B cell (primary cell): Measurements from ENCODE around the gene CSNK2B. TPM values are rescaled to one million over a fixed set of nuclear protein-coding genes. Genes with fewer than 3 reads are reported as not detected.

Source experiments
- ATAC-seq: fragments of 200-7000 bp; cut with Tn5 transposase; one replicate; pipeline ENCODE4 v1.10.0; 2021; ENCODE audit warnings: low read depth, mild to moderate bottlenecking, moderate number of reproducible peaks, moderate library complexity
- CTCF ChIA-PET: fragments of 350-600 bp; sonication (Branson Sonifier 250); formaldehyde crosslinking; loops from one replicate; lab custom pipeline; 2021; ENCODE audit warnings: antibody characterized with exemption, inconsistent platforms; lab: Charles Lee
- POLR2A ChIA-PET: fragments of 350-600 bp; sonication (Branson Sonifier 250); formaldehyde crosslinking; loops from one replicate; lab custom pipeline; 2021; ENCODE audit warnings: antibody characterized with exemption; lab: Charles Lee
- DNase-seq: peaks from one replicate; pipeline ENCODE4 v3.0.0; 2013
- H2AFZ ChIP-seq: 2 replicates; pipeline ENCODE4 v1.6.1; 2012; ENCODE audit warnings: mild to moderate bottlenecking, low read depth, low read length; ENCODE audit not compliant: insufficient read depth, poor library complexity, severe bottlenecking
- H3K27ac ChIP-seq, 2 donors: 1 replicate in 1 of 2; 2 replicates in 1 of 2; pipeline ENCODE4 v1.5.1; 2012 to 2013; ENCODE audit warnings: low read length in 2 of 2, mild to moderate bottlenecking in 2 of 2, moderate library complexity in 1 of 2
- H3K27me3 ChIP-seq, 4 experiments: fragments of 200-600 bp in 1 of 4; sonication (generic) in 1 of 4; replicated peaks in 1 of 4; 1 replicate in 2 of 4; 2 replicates in 2 of 4; pipeline versions ENCODE4 v1.6.1 to v1.7.0; 2013 to 2016; ENCODE audit warnings: low read length in 3 of 4, mild to moderate bottlenecking in 2 of 4, mixed read lengths in 1 of 4, moderate library complexity in 1 of 4; ENCODE audit not compliant: insufficient read depth in 4 of 4, control insufficient read depth in 3 of 4; ENCODE audit errors: control extremely low read depth in 1 of 4
- H3K36me3 ChIP-seq, 2 experiments: replicated peaks in 1 of 2; 1 replicate in 1 of 2; 2 replicates in 1 of 2; pipeline versions ENCODE4 v1.6.1 to v1.7.1; 2013; ENCODE audit warnings: low read length in 1 of 2; ENCODE audit not compliant: insufficient read depth in 2 of 2, control insufficient read depth in 1 of 2; ENCODE audit errors: control extremely low read depth in 1 of 2, extremely low read depth in 1 of 2
- H3K4me1 ChIP-seq, 2 donors: fragments of 200-600 bp in 1 of 2; sonication (generic) in 1 of 2; 1 replicate in 1 of 2; 2 replicates in 1 of 2; pipeline versions ENCODE4 v1.5.1 to v1.6.1; 2013 to 2017; ENCODE audit warnings: low read length in 2 of 2; ENCODE audit not compliant: control insufficient read depth in 2 of 2, insufficient read depth in 2 of 2
- H3K4me2 ChIP-seq: replicated peaks from 2 replicates; pipeline ENCODE3; 2012; ENCODE audit warnings: mild to moderate bottlenecking, low read depth, low read length; ENCODE audit not compliant: poor library complexity, severe bottlenecking
- H3K4me3 ChIP-seq, 5 experiments: fragments of 200-600 bp in 1 of 5; sonication (generic) in 1 of 5; 1 replicate in 3 of 5; 2 replicates in 2 of 5; pipeline versions ENCODE4 v1.5.1 to v1.7.0; 2011 to 2016; ENCODE audit warnings: low read length in 4 of 5, mild to moderate bottlenecking in 4 of 5, low read depth in 2 of 5, control low read depth in 1 of 5, moderate library complexity in 1 of 5; ENCODE audit not compliant: insufficient read depth in 1 of 5; ENCODE audit errors: control extremely low read depth in 1 of 5, extremely low read depth in 1 of 5
- H3K79me2 ChIP-seq: fragments of 200-600 bp; sonication (generic); one replicate; pipeline ENCODE4 v1.6.0; 2016; ENCODE audit warnings: low read length; ENCODE audit not compliant: control insufficient read depth, insufficient read depth
- H3K9ac ChIP-seq: fragments of 200-600 bp; sonication (generic); 2 replicates; pipeline ENCODE4 v1.6.1; 2017; ENCODE audit warnings: mild to moderate bottlenecking, low read length, moderate library complexity
- H3K9me3 ChIP-seq, 3 donors: one replicate each; pipeline versions ENCODE4 v1.6.1 to v1.7.1; 2013; ENCODE audit warnings: low read length in 2 of 3; ENCODE audit not compliant: control insufficient read depth in 2 of 3, insufficient read depth in 1 of 3; ENCODE audit errors: control extremely low read depth in 1 of 3
- H4K20me1 ChIP-seq: 2 replicates; pipeline ENCODE4 v1.6.0; 2012; ENCODE audit warnings: mild to moderate bottlenecking, low read length; ENCODE audit not compliant: insufficient read depth, control insufficient read depth, poor library complexity, severe bottlenecking
- H3K27ac Mint-ChIP-seq: one replicate; pipeline ENCODE4 v1.8.0; 2021; ENCODE audit warnings: mixed read lengths
- H3K27me3 Mint-ChIP-seq: one replicate; pipeline ENCODE4 v1.8.0; 2021; ENCODE audit warnings: mixed read lengths
- H3K4me1 Mint-ChIP-seq: one replicate; pipeline ENCODE4 v1.8.0; 2021; ENCODE audit warnings: mixed read lengths
- H3K4me3 Mint-ChIP-seq: one replicate; pipeline ENCODE4 v1.8.0; 2021; ENCODE audit warnings: mixed read lengths
- H3K9me3 Mint-ChIP-seq: one replicate; pipeline ENCODE4 v1.8.0; 2022; ENCODE audit warnings: mixed read lengths; ENCODE audit not compliant: insufficient read depth
- CTCF ChIP-seq: fragments of 200-600 bp; IDR thresholded peaks from one replicate; pipeline ENCODE4 v1.8.0; 2022; ENCODE audit warnings: antibody characterized with exemption, mild to moderate bottlenecking
- EZH2 ChIP-seq: IDR thresholded peaks from 2 replicates; pipeline ENCODE4 v1.6.1; 2012; ENCODE audit warnings: borderline replicate concordance, low read depth, mild to moderate bottlenecking, moderate library complexity, low read length; ENCODE audit not compliant: insufficient read depth, poor library complexity, severe bottlenecking
- WGBS: methylation state at CpG from one replicate; pipeline ENCODE4 v1.1.5; 2013; ENCODE audit warnings: missing lambda C conversion rate; ENCODE audit not compliant: insufficient coverage; 5-methylcytosine and 5-hydroxymethylcytosine counted together
- intact Hi-C: fragments of 100-400 bp; cut with micrococcal nuclease; formaldehyde crosslinking; loops from one replicate; pipeline ENCODE4 v1.10.0; 2022
- polyA plus RNA-seq: library from polyadenylated mRNA; depleted of rRNA; stranded (reverse); fragments of >200 nt; gene quantifications from 2 replicates; pipeline ENCODE4 v1.2.3, GENCODE V29; 2012
- total RNA-seq, 2 donors: library from RNA; stranded (reverse); fragments of 120-200 nt in 1 of 2; gene quantifications; 1 replicate in 1 of 2; 2 replicates in 1 of 2; pipeline versions ENCODE4 v1.2.3 to v1.2.4, GENCODE V29; 2013 to 2022

Gene CSNK2B
- total and polyA plus RNA-seq, 2 donors (not counting 1 experiment from before 2014, with no cell fraction given): 142 to 146 TPM

- Histone ChIP-seq H4K20me1 (no peaks in the 10 kb centered on the region), H3K27me3 (no peaks in the 10 kb centered on the region), H3K27ac (peak within 1 kb of the TSS in 1 of 2 donors; percentile 50), H3K4me2 (peak within 1 kb of the TSS; percentile 99), H3K79me2 (no peaks in the 10 kb centered on the region), H3K9ac (peak within 1 kb of the TSS; percentile 77), H2AFZ (peak within 1 kb of the TSS; percentile 80), H3K4me3 (peak within 1 kb of the TSS; percentile 44 to 69 (median 53)), H3K9me3 (no peaks in the 10 kb centered on the region), H3K36me3 (peaks cover 0 to 3% of the 10 kb centered on the region in 2 experiments), H3K4me1 (peaks cover 19 to 41% of the 10 kb centered on the region in 2 donors)
- intact Hi-C loops: loop anchor here (1.0 to 2.0 kb wide), 7 partner anchors 23 to 272 kb away; partner anchors contain the start of gene ABHD16A
- TF ChIP-seq CTCF (peak; percentile 55), EZH2 (no peak)
- CTCF ChIA-PET: interaction anchor here (0.6 to 3.3 kb wide), 22 partner anchors 9 to 498 kb away, joined by 3 to 57 read pairs (median 4); partner anchors contain the start of genes ABHD16A, HSPA1A, HSPA1L and LSM2
- Mint-ChIP-seq H3K9me3 (no peaks in the 10 kb centered on the region), H3K4me1 (peaks cover 45% of the 10 kb centered on the region), H3K27me3 (no peaks in the 10 kb centered on the region), H3K4me3 (peak within 1 kb of the TSS; percentile 88), H3K27ac (peak within 1 kb of the TSS; percentile 57)
- POLR2A ChIA-PET: interaction anchor here (0.6 to 1.5 kb wide), 3 partner anchors 15 to 150 kb away, joined by 3 to 10 read pairs (median 7); partner anchors contain the start of gene ABHD16A
- 12% methylated on average over 16 of the region's 17 CpGs for WGBS
- ATAC-seq: peak; percentile 78
- DNase-seq: peak; percentile 79
Measured at GRCh38 chr6:31680226-31681134, 14.6 kb downstream of the CSNK2B start, which contains the start of gene LY6G5C. Gene LY6G5C, minus strand, starts transcription at chr6:31681067. Its CDS starts 694 bp downstream, at chr6:31680373.
